Neural progenitor cell (in vitro differentiated cells): ENCODE measurements around the gene TMEM52.

Experiments used
- CTCF ChIP-seq: fragments of 200-600 bp; sonication (generic); IDR thresholded peaks from 2 replicates; pipeline ENCODE4 v1.5.1; 2017; ENCODE audit warnings: antibody characterized with exemption, mild to moderate bottlenecking
- EZH2 ChIP-seq: fragments of 200-600 bp; sonication (generic); IDR thresholded peaks from 2 replicates; pipeline ENCODE4 v1.6.1; 2017; ENCODE audit warnings: antibody characterized with exemption, mild to moderate bottlenecking, moderate library complexity

DNA sequence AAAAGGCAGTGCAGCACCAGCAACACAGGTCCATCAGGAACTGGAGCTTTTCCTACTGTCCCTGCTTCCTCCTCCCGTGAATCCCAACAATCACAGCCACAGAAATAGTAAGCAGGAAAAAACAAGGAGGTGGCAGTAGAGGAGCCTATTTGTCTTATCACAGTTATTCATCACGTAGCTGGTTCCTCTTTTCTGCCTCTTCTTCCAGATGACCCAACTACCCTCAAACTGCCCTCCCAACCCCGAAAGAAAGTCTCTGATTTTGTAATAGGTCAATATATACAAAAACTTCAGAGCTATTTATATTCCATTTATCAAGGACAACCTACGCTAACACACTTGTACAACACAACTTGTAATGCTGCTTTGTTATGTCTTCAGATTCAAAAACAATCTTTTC, 49.6 kb downstream of the TMEM52 start:
- TF ChIP-seq EZH2 (no peak), CTCF (no peak)
